ENCODE data around the gene MLH3.

MLH3 gene

GRCh38 chr14:75010472-75011093 is 40.7 kb downstream of the MLH3 start:
- DNase-seq (ENCODE audit: low spot score) (no peak), ATAC-seq (ENCODE audit: low read depth) (no peak)
- Histone ChIP-seq H3K4me3 (ENCODE audit: severe bottlenecking) (no peak overlapping the region), H3K36me3 (ENCODE audit: low read depth) (peaks cover 75% of the 10 kb centered on the region), H3K4me1 (ENCODE audit: insufficient read depth, poor library complexity, severe bottlenecking) (peaks cover 6% of the 10 kb centered on the region), H3K9me3 (ENCODE audit: severe bottlenecking) (no peaks in the 10 kb centered on the region), H3K27me3 (ENCODE audit: insufficient read depth, poor library complexity, severe bottlenecking) (no peaks in the 10 kb centered on the region), H3K27ac (ENCODE audit: poor library complexity, severe bottlenecking) (no peak overlapping the region)
- no peak for TF ChIP-seq CTCF (IDR thresholded peaks at IDR 0.05; ENCODE audit: poor library complexity, severe bottlenecking)

GRCh38 chr14:75009176-75009575 is 42.1 kb downstream of the MLH3 start:
- Histone ChIP-seq H3K4me3 (ENCODE audit: severe bottlenecking) (no peak overlapping the region), H3K27ac (ENCODE audit: poor library complexity, severe bottlenecking) (no peak overlapping the region), H3K36me3 (ENCODE audit: low read depth) (peaks cover 73% of the 10 kb centered on the region), H3K27me3 (ENCODE audit: insufficient read depth, poor library complexity, severe bottlenecking) (no peaks in the 10 kb centered on the region), H3K9me3 (ENCODE audit: severe bottlenecking) (no peaks in the 10 kb centered on the region), H3K4me1 (ENCODE audit: insufficient read depth, poor library complexity, severe bottlenecking) (peaks cover 15% of the 10 kb centered on the region)
- no peak for ATAC-seq (ENCODE audit: low read depth)
- TF ChIP-seq CTCF (IDR thresholded peaks at IDR 0.05; ENCODE audit: poor library complexity, severe bottlenecking) = no peak
- DNase-seq (ENCODE audit: low spot score) = no peak

GRCh38 chr14:75005357-75005756 is 45.9 kb downstream of the MLH3 start:
- no peak for ATAC-seq (ENCODE audit: low read depth)
- Histone ChIP-seq H3K36me3 (ENCODE audit: low read depth) (peaks cover 63% of the 10 kb centered on the region), H3K4me3 (ENCODE audit: severe bottlenecking) (no peak overlapping the region)

GRCh38 chr14:75003250-75004027 is 47.8 kb downstream of the MLH3 start:
- H3K9me3 ChIP-seq (ENCODE audit: severe bottlenecking) = no peaks in the 10 kb centered on the region
- no peak for TF ChIP-seq CTCF (IDR thresholded peaks at IDR 0.05; ENCODE audit: poor library complexity, severe bottlenecking)
- peak overlapping the region; percentile 64 for H3K27ac ChIP-seq (ENCODE audit: poor library complexity, severe bottlenecking)
- ATAC-seq (ENCODE audit: low read depth) (no peak; the same call in 2 of the 3 replicates), DNase-seq (ENCODE audit: low spot score) (no peak)
- H3K4me1 ChIP-seq (ENCODE audit: insufficient read depth, poor library complexity, severe bottlenecking) = peaks cover 23% of the 10 kb centered on the region
- peak overlapping the region; percentile 68 for H3K4me3 ChIP-seq (ENCODE audit: severe bottlenecking)
- H3K36me3 ChIP-seq (ENCODE audit: low read depth) = peaks cover 45% of the 10 kb centered on the region
- H3K27me3 ChIP-seq (ENCODE audit: insufficient read depth, poor library complexity, severe bottlenecking) = no peaks in the 10 kb centered on the region

More at GRCh38 chr14:75005357-75005756, 45.9 kb downstream of the MLH3 start:
- no peak for DNase-seq (ENCODE audit: low spot score)
- Histone ChIP-seq H3K27me3 (ENCODE audit: insufficient read depth, poor library complexity, severe bottlenecking) (no peaks in the 10 kb centered on the region), H3K9me3 (ENCODE audit: severe bottlenecking) (no peaks in the 10 kb centered on the region), H3K27ac (ENCODE audit: poor library complexity, severe bottlenecking) (peak overlapping the region; percentile 6), H3K4me1 (ENCODE audit: insufficient read depth, poor library complexity, severe bottlenecking) (peaks cover 23% of the 10 kb centered on the region)
- no peak for TF ChIP-seq CTCF (IDR thresholded peaks at IDR 0.05; ENCODE audit: poor library complexity, severe bottlenecking)
